KMS-11 (cell line): ENCODE measurements around the gene ECT2L.

Experiments used
- H2AFZ ChIP-seq: fragments of 200-600 bp; sonication (generic); 2 replicates; pipeline ENCODE4 v1.6.1; 2016; ENCODE audit warnings: antibody characterized with exemption, mixed run types, low read depth
- H3K27ac ChIP-seq: fragments of 200-600 bp; sonication (generic); 2 replicates; pipeline ENCODE4 v1.6.1; 2016; ENCODE audit warnings: mild to moderate bottlenecking, mixed run types
- H3K27me3 ChIP-seq: fragments of 200-600 bp; sonication (generic); 2 replicates; pipeline ENCODE4 v1.6.1; 2017; ENCODE audit warnings: mild to moderate bottlenecking, low read depth, mixed run types, moderate library complexity; ENCODE audit not compliant: insufficient read depth
- H3K36me3 ChIP-seq: fragments of 200-600 bp; sonication (generic); 2 replicates; pipeline ENCODE4 v1.6.1; 2017; ENCODE audit warnings: mild to moderate bottlenecking, mixed run types; ENCODE audit not compliant: insufficient read depth
- H3K4me1 ChIP-seq: fragments of 200-600 bp; sonication (generic); 2 replicates; pipeline ENCODE4 v1.6.1; 2016; ENCODE audit warnings: mild to moderate bottlenecking, low read depth, mixed run types; ENCODE audit not compliant: poor library complexity, severe bottlenecking
- H3K4me2 ChIP-seq: fragments of 200-600 bp; sonication (generic); 2 replicates; pipeline ENCODE4 v1.7.0; 2016; ENCODE audit warnings: mild to moderate bottlenecking, mixed run types
- H3K4me3 ChIP-seq: fragments of 200-600 bp; sonication (generic); IDR thresholded peaks from 2 replicates; pipeline ENCODE4 v1.6.1; 2017; ENCODE audit warnings: low read depth, low read length, mixed read lengths; ENCODE audit not compliant: insufficient read depth
- H3K79me2 ChIP-seq: fragments of 200-600 bp; sonication (generic); 2 replicates; pipeline ENCODE4 v1.6.1; 2016; ENCODE audit warnings: low read depth, mixed run types; ENCODE audit not compliant: insufficient read depth
- H3K9ac ChIP-seq: fragments of 200-600 bp; sonication (generic); 2 replicates; pipeline ENCODE4 v1.6.1; 2016; ENCODE audit warnings: mild to moderate bottlenecking, mixed run types
- H4K20me1 ChIP-seq: fragments of 200-600 bp; sonication (generic); 2 replicates; pipeline ENCODE4 v1.6.1; 2016; ENCODE audit warnings: mild to moderate bottlenecking, mixed run types; ENCODE audit not compliant: insufficient read depth
- CTCF ChIP-seq: fragments of 200-600 bp; sonication (generic); conservative IDR thresholded peaks from 2 replicates; pipeline ENCODE4 v1.6.1; 2017; ENCODE audit warnings: low read depth, mild to moderate bottlenecking, antibody characterized with exemption, low read length, moderate library complexity, mixed read lengths

The ECT2L gene

GRCh38 chr6:138847884-138848283 lies 52.0 kb downstream of the ECT2L start:
- TF ChIP-seq CTCF, result no peak
- no peaks in the 10 kb centered on the region for H3K79me2 ChIP-seq
- no peak overlapping the region for H3K4me2 ChIP-seq
- no peak overlapping the region for H3K27ac ChIP-seq
- H4K20me1 ChIP-seq, result no peaks in the 10 kb centered on the region
- no peak overlapping the region for H3K4me3 ChIP-seq
- no peaks in the 10 kb centered on the region for H3K36me3 ChIP-seq
- no peak overlapping the region for H3K9ac ChIP-seq
- no peaks in the 10 kb centered on the region for H3K27me3 ChIP-seq
- H3K4me1 ChIP-seq, result no peaks in the 10 kb centered on the region
- H2AFZ ChIP-seq, result no peak overlapping the region

GRCh38 chr6:138848461-138848860 lies 52.6 kb downstream of the ECT2L start:
- Histone ChIP-seq H3K9ac (no peak overlapping the region), H3K4me1 (no peaks in the 10 kb centered on the region), H2AFZ (no peak overlapping the region), H4K20me1 (no peaks in the 10 kb centered on the region), H3K4me3 (no peak overlapping the region), H3K27me3 (no peaks in the 10 kb centered on the region), H3K27ac (no peak overlapping the region), H3K36me3 (no peaks in the 10 kb centered on the region), H3K79me2 (no peaks in the 10 kb centered on the region), H3K4me2 (no peak overlapping the region)
- no peak for TF ChIP-seq CTCF

GRCh38 chr6:138849791-138850190 lies 53.9 kb downstream of the ECT2L start:
- Histone ChIP-seq H3K9ac (no peak overlapping the region), H3K36me3 (no peaks in the 10 kb centered on the region), H3K27ac (no peak overlapping the region), H3K4me1 (no peaks in the 10 kb centered on the region), H3K4me2 (no peak overlapping the region), H3K4me3 (no peak overlapping the region), H3K27me3 (no peaks in the 10 kb centered on the region), H2AFZ (no peak overlapping the region), H4K20me1 (no peaks in the 10 kb centered on the region), H3K79me2 (no peaks in the 10 kb centered on the region)
- no peak for TF ChIP-seq CTCF

- no peak overlapping the region for H3K27ac ChIP-seq
- H3K4me1 ChIP-seq, result no peaks in the 10 kb centered on the region
- no peak overlapping the region for H3K9ac ChIP-seq
- H2AFZ ChIP-seq, result no peak overlapping the region
- no peak overlapping the region for H3K4me3 ChIP-seq
- H3K27me3 ChIP-seq, result no peaks in the 10 kb centered on the region
- H3K79me2 ChIP-seq, result no peaks in the 10 kb centered on the region
- no peak for TF ChIP-seq CTCF
- H3K36me3 ChIP-seq, result no peaks in the 10 kb centered on the region
- H3K4me2 ChIP-seq, result no peak overlapping the region
- H4K20me1 ChIP-seq, result no peaks in the 10 kb centered on the region
These were observed 60.8 kb downstream of the ECT2L start for GRCh38 chr6:138856654-138857053.

- no peak for TF ChIP-seq CTCF
- H3K36me3 ChIP-seq, result no peaks in the 10 kb centered on the region
These were observed 61.9 kb downstream of the ECT2L start for GRCh38 chr6:138857775-138858174.

More at GRCh38 chr6:138857775-138858174, 61.9 kb downstream of the ECT2L start:
- Histone ChIP-seq H3K4me3 (no peak overlapping the region), H3K9ac (no peak overlapping the region), H3K4me1 (no peaks in the 10 kb centered on the region), H3K27me3 (no peaks in the 10 kb centered on the region), H3K79me2 (no peaks in the 10 kb centered on the region), H3K27ac (no peak overlapping the region), H4K20me1 (no peaks in the 10 kb centered on the region), H3K4me2 (no peak overlapping the region), H2AFZ (no peak overlapping the region)
